Muscle of leg (tissue), 16 donors: ENCODE data around the gene NUP155. TPM values are rescaled to one million over a fixed set of nuclear protein-coding genes. Genes with fewer than 3 reads are reported as not detected.
"Not testable (repeated sequence)": the region's sequence is repeated elsewhere in the genome, so short reads cannot be mapped to it uniquely, and the experiment has no call there.

Experiments
- DNase-seq: peaks from one replicate; pipeline ENCODE4 v3.0.0; 2013
- H3K27ac ChIP-seq: one replicate; pipeline ENCODE4 v1.5.1; 2013; ENCODE audit warnings: mild to moderate bottlenecking, low read length, control low read depth
- H3K27me3 ChIP-seq: one replicate; pipeline ENCODE4 v1.6.1; 2013; ENCODE audit warnings: low read length; ENCODE audit not compliant: control insufficient read depth, insufficient read depth
- H3K36me3 ChIP-seq: one replicate; pipeline ENCODE4 v1.6.1; 2013; ENCODE audit warnings: low read length; ENCODE audit not compliant: control insufficient read depth, insufficient read depth
- H3K4me1 ChIP-seq: one replicate; pipeline ENCODE4 v1.6.1; 2013; ENCODE audit warnings: low read length; ENCODE audit not compliant: control insufficient read depth, insufficient read depth
- H3K4me3 ChIP-seq: one replicate; pipeline ENCODE4 v1.5.1; 2013; ENCODE audit warnings: low read length, control low read depth
- H3K9me3 ChIP-seq: replicated peaks from 2 replicates; pipeline ENCODE4 v1.6.1; 2013; ENCODE audit warnings: low read depth, low read length; ENCODE audit not compliant: control insufficient read depth
- WGBS: methylation state at CpG from one replicate; pipeline ENCODE4 v1.1.5; 2013; ENCODE audit warnings: missing lambda C conversion rate; ENCODE audit not compliant: insufficient coverage; 5-methylcytosine and 5-hydroxymethylcytosine counted together
- long read RNA-seq, 11 donors: transcript quantifications; one replicate each; lab custom pipeline, GENCODE V29; 2026
- polyA plus RNA-seq, 8 donors: library from polyadenylated mRNA; unstranded; fragments of 120-200 nt; gene quantifications; one replicate each; pipeline versions ENCODE4 v1.2.1 to v1.2.3, GENCODE V29; 2013; ENCODE audit warnings: inconsistent platforms in 1 of 8, low replicate concordance in 1 of 8; ENCODE audit not compliant: insufficient read length in 8 of 8, insufficient read depth in 1 of 8
- total RNA-seq: library from RNA; stranded (reverse); fragments of 120-200 nt; gene quantifications from one replicate; pipeline ENCODE4 v1.2.4, GENCODE V29; 2013

Gene NUP155
- total RNA-seq (24.4 TPM), polyA plus RNA-seq (10 to 100 TPM; 12.4 to 19.5 (median 16.4) TPM)
- long read RNA-seq, donor 1: 0 reads
- long read RNA-seq, donor 2: 0 reads
- long read RNA-seq, donor 3: 0 reads
- long read RNA-seq, donor 4: 0 reads
- long read RNA-seq, donor 5, partial matches to known transcripts: 5 of 6 reads
- long read RNA-seq, donor 5, other reads (novel, unspliced or antisense): 0 of 6 reads
- long read RNA-seq, donor 6, full-length matches to known transcripts: 2 of 2 reads
- long read RNA-seq, donor 6, partial matches to known transcripts: 0 of 2 reads
- long read RNA-seq, donor 6, other reads (novel, unspliced or antisense): 0 of 2 reads
- long read RNA-seq, donor 7, full-length matches to known transcripts: 1 of 1 reads
- long read RNA-seq, donor 7, partial matches to known transcripts: 0 of 1 reads
- long read RNA-seq, donor 7, other reads (novel, unspliced or antisense): 0 of 1 reads
- long read RNA-seq, donor 8: 0 reads
- long read RNA-seq, donor 9, full-length matches to known transcripts: 2 of 2 reads
- long read RNA-seq, donor 9, partial matches to known transcripts: 0 of 2 reads
- long read RNA-seq, donor 9, other reads (novel, unspliced or antisense): 0 of 2 reads
- long read RNA-seq, donor 10, full-length matches to known transcripts: 2 of 2 reads
- long read RNA-seq, donor 10, partial matches to known transcripts: 0 of 2 reads
- long read RNA-seq, donor 10, other reads (novel, unspliced or antisense): 0 of 2 reads
- long read RNA-seq, donor 11, full-length matches to known transcripts: 1 of 17 reads
- long read RNA-seq, donor 11, partial matches to known transcripts: 16 of 17 reads
- long read RNA-seq, donor 11, other reads (novel, unspliced or antisense): 0 of 17 reads

DNA sequence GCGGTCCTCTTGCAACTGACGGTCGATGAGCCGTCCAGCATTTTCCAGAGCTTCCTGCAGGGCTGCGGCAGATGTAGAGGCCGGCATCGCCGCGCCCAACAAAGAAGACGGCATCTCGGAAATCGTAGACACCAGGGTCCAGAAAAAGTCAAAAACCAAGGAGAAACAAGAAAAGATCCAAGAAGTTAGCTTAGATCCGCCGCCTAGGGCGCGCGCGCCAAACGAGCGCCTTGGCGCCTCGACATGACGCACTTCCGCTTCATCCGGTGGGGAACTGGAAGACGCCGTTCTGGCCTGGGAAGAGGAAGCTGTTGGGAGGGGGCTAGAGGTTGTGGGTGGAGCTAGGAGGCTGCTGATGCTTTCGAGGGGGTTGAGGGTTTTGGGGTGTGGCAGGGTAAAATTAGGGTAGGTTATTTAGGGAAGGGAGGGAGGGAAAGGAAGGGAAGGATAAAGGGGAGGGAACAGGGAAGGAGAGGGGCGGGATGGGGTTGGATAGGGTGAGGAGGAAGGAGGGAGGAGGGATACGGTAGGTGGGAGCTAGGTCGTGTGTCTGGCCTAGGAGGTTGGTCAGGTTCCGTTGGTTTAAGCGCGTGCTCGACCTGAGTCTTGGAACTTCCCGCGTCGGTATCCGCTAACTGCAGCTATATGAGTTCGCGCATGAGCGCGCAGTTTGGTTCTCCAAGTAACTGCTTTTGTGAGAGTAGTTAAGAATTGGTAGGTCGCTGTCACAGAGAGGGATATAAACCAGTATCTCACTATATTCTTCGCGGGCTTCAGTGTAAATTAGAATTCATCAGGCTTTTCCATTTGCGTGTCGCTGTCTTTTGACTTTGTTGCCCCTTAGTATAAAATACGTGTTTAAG lies at the start of gene NUP155:
NUP155 (minus strand) TSS at position 243 of the 863 bp plus-strand sequence; CDS start at position 114, 129 bp downstream.
- 0% methylated on average over 39 of the region's 49 CpGs for WGBS
- H3K36me3 ChIP-seq: peaks cover 5% of the 10 kb centered on the region
- H3K4me1 ChIP-seq: peaks cover 7% of the 10 kb centered on the region
- H3K9me3 ChIP-seq: no peaks in the 10 kb centered on the region
- no peaks in the 10 kb centered on the region for H3K27me3 ChIP-seq
- peak; percentile 99 for DNase-seq
- peak within 1 kb of the TSS; percentile 83 for H3K27ac ChIP-seq
- peak within 1 kb of the TSS; percentile 70 for H3K4me3 ChIP-seq

DNA sequence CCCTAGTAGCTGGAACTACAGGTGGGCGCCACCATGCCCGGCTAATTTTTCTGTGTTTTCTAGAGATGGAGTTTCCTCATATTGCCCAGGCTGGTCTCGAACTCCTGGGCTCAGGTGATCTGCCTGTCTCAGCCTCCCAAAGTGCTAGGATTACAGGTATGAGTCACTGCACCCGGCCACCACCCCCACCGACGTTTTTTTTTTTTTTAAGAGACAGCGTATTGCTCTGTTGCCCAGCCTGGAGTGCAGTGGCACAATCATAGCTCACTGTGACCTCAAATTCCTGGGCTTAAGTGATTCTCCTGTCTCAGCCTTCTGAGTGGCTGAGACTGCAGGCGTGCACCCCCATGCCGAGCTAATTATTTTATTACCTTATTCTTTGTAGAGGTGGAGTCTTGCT lies 46.4 kb upstream of the NUP155 start:
- no peak overlapping the region for H3K27ac ChIP-seq
- WGBS: 99% methylated on average over 7 of the region's 9 CpGs

DNA sequence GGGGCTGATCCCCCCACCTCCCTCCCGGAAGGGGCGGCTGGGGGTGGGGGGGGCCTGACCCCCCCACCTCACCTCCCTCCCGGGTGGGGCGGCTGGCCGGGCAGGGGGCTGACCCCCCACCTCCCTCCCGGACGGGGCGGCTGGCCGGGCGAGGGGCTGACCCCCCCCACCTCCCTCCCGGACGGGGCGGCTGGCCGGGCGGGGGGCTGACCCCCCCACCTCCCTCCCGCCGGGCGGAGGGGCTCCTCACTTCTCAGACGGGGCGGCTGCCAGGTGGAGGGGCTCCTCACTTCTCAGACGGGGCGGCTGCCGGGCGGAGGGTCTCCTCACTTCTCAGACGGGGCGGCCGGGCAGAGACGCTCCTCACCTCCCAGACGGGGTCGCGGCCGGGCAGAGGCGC lies 44.5 kb upstream of the NUP155 start:
- not testable (repeated sequence) for H3K4me1 ChIP-seq, H3K27me3 ChIP-seq, DNase-seq, H3K9me3 ChIP-seq, H3K27ac ChIP-seq, H3K4me3 ChIP-seq, H3K36me3 ChIP-seq
- WGBS: no CpG with 5 or more reads among the region's 33 CpGs

More for the DNA sequence above, 46.4 kb upstream of the NUP155 start:
- peaks cover 8% of the 10 kb centered on the region for H3K36me3 ChIP-seq
- H3K4me1 ChIP-seq: no peaks in the 10 kb centered on the region
- H3K9me3 ChIP-seq: no peaks in the 10 kb centered on the region
- no peaks in the 10 kb centered on the region for H3K27me3 ChIP-seq
- no peak for DNase-seq
- H3K4me3 ChIP-seq: no peak overlapping the region

DNA sequence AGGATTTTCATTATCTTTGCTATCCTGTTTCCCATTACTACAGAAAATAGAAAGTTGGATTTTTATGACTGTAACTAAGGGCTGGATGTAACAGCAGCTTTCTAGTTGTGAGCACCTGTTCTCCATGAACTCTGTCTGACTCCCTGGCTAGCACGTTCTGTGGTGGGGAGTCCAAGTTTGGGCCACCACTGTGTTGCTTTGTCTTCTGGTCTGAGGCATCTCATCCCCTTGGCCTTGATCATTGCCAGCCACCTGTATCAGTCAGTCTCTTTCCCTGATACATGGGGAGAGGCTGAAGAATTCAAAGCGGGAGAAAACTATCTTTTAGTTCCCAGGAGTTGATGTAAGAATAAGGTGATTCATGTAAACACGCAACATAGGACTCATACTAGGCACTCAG lies 41.6 kb upstream of the NUP155 start:
- DNase-seq: peak; percentile 36
- no peak overlapping the region for H3K4me3 ChIP-seq
- H3K27me3 ChIP-seq: no peaks in the 10 kb centered on the region
- no peaks in the 10 kb centered on the region for H3K9me3 ChIP-seq
- H3K4me1 ChIP-seq: no peaks in the 10 kb centered on the region
- 50% methylated on average over 1 of the region's 3 CpGs for WGBS
- H3K36me3 ChIP-seq: peaks cover 9% of the 10 kb centered on the region
- H3K27ac ChIP-seq: no peak overlapping the region

DNA sequence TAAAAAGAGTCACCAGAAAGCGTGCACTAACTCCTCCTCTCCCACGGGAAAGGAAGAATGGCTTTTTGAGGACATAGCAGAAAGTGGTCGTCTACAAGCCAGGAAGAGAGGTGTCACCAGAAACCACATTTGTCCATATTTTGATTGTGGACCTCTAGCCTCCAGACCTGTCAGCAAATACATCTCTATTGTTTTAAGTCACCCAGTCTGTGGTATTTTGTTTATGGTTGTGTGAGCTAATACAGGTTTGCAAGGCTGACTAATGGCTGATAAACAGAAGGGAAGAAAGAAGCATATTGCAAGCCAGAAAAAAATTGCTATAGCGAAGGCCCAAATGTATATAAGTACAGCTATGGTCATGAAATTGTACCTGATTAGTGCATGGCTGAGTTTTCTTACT lies 29.6 kb upstream of the NUP155 start:
- Histone ChIP-seq H3K36me3 (peaks cover 14% of the 10 kb centered on the region), H3K4me3 (no peak overlapping the region), H3K27me3 (no peaks in the 10 kb centered on the region), H3K27ac (no peak overlapping the region), H3K9me3 (no peaks in the 10 kb centered on the region), H3K4me1 (no peaks in the 10 kb centered on the region)
- no peak for DNase-seq
- 100% methylated on average over 1 of the region's 4 CpGs for WGBS

DNA sequence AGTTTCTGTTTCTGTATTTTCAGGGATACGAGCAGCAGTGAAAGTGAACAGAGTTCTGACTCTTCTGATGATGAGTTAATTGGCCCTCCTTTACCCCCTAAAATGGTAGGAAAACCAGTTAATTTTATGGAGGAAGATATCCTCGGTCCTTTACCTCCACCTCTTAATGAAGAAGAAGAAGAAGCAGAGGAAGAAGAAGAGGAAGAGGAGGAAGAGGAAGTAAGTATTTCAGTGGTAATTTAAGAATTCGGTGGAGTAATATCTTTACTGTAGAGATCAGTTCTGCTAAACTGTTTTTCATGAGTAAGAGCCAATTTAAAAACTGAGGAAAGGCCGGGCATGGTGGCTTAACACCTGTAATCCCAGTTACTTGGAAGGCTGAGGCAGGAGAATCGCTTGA lies 25.4 kb upstream of the NUP155 start:
- Histone ChIP-seq H3K4me1 (no peaks in the 10 kb centered on the region), H3K4me3 (no peak overlapping the region), H3K27ac (no peak overlapping the region), H3K36me3 (peaks cover 29% of the 10 kb centered on the region), H3K9me3 (no peaks in the 10 kb centered on the region), H3K27me3 (no peaks in the 10 kb centered on the region)
- no peak for DNase-seq
- 90% methylated on average over 3 of the region's 5 CpGs for WGBS

DNA sequence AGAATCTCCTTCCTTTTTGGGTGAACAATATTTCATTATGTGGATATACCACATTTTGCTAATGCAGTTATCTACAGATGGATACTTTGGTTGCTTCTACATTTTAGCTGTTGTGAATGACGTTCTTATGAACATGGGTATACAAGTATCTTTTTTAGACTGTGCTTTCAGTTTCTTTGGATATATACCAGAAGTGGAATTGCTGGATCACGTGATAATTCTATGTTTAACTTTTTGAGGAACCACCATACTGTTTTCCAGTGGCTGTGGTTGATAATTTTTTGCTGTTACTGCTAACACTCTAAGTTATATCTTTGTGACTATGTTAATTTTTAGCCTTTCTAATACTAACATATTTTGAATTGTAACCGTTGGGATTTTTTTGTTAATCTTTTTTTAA lies 20.7 kb upstream of the NUP155 start:
- Histone ChIP-seq H3K36me3 (peaks cover 22% of the 10 kb centered on the region), H3K4me1 (no peaks in the 10 kb centered on the region), H3K9me3 (no peaks in the 10 kb centered on the region), H3K27ac (no peak overlapping the region), H3K27me3 (no peaks in the 10 kb centered on the region), H3K4me3 (no peak overlapping the region)
- DNase-seq: peak; percentile 58
- WGBS: no CpG with 5 or more reads among the region's 3 CpGs

DNA sequence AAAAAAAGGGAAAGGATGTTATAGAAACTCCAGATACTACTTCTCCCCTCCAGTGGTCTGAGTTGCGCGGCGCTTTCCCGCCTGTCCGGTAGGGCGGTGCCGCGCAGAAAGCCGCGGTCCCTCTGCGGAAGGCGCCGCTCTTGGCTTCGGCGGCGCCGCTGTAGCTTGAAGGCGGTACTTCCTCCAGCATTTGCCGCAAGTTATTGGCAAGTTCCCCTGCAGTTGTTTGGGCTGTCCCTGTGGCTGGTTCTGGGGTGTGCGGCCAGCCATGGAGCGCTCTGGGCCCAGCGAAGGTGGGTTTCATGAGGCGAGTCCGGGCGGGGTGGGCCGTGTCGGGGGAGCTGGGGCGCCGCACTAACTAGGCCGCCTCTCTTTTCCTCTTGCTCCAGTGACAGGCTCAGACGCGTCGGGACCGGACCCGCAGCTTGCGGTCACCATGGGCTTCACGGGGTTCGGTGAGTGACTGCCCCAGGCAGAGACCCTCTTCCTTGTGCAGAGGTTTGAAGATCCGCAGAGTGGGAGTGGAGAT lies 8.3 kb upstream of the NUP155 start, which contains the start of gene WDR70:
WDR70 (plus strand) TSS at position 219 of the 529 bp plus-strand sequence; CDS start at position 269, 50 bp downstream.
- H3K27ac ChIP-seq: peak within 1 kb of the TSS; percentile 74
- not testable (repeated sequence) for H3K9me3 ChIP-seq, H3K4me1 ChIP-seq, H3K27me3 ChIP-seq
- peaks cover 12% of the 10 kb centered on the region for H3K36me3 ChIP-seq
- H3K4me3 ChIP-seq: peak within 1 kb of the TSS; percentile 62
- DNase-seq: peak; percentile 97
- WGBS: 1% methylated on average over 16 of the region's 39 CpGs

DNA sequence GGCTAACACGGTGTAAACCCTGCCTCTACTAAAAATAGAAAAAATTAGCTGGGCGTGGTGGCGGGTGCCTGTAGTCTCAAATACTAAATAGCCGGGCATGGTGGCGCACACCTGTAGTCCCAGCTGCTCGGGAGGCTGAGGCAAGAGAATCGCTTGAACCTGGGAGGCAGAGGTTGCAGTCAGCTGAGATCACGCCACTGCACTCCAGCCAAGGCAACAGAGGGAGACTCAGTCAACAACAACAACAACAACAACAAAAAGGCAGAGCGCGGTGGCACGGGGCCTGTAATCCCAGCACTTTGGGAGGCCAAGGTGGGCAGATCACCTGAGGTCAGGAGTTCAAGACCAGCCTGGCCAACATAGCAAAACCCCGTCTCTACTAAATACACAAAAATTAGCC lies 7.2 kb upstream of the NUP155 start:
- DNase-seq, H3K9me3 ChIP-seq, H3K27me3 ChIP-seq, H3K27ac ChIP-seq, H3K4me1 ChIP-seq, H3K4me3 ChIP-seq, H3K36me3 ChIP-seq: not testable (repeated sequence)
- 92% methylated on average over 7 of the region's 12 CpGs for WGBS
